PC-9 (cell line): ENCODE measurements around the gene UVRAG.

Experiments used
- CTCF ChIP-seq: fragments of 200-600 bp; sonication (generic); conservative IDR thresholded peaks from 2 replicates; pipeline ENCODE4 v1.6.1; 2017; ENCODE audit warnings: mixed run types, antibody characterized with exemption, mild to moderate bottlenecking, moderate library complexity
- EZH2 ChIP-seq: fragments of 200-600 bp; sonication (generic); IDR thresholded peaks from 2 replicates; pipeline ENCODE4 v1.8.0; 2017; ENCODE audit warnings: antibody characterized with exemption, low read depth

GRCh38 chr11:75810637-75811390 lies 4.2 kb upstream of the UVRAG start:
- no peak for TF ChIP-seq CTCF
- no peak for TF ChIP-seq EZH2
